GM12865 (cell line): Measurements from ENCODE around the gene PRDM15.
"Not testable (repeated sequence)": the region's sequence is repeated elsewhere in the genome, so short reads cannot be mapped to it uniquely, and the experiment has no call there.

Experiments
- DNase-seq: peaks from one replicate; pipeline ENCODE4 v3.0.0; 2010; ENCODE audit warnings: low read depth
- H3K4me3 ChIP-seq: 2 replicates; pipeline ENCODE4 v1.5.1; 2011; ENCODE audit warnings: mild to moderate bottlenecking, low read depth, low read length, control low read depth
- TF ChIP-seq, protein P1 (sequence below): IDR thresholded peaks from 2 replicates; pipeline ENCODE4 v1.5.1; 2011; ENCODE audit warnings: low read length, control low read depth, low read depth, inconsistent platforms; ENCODE audit not compliant: insufficient read depth; ENCODE audit errors: missing control alignments

PRDM15 gene

DNA sequence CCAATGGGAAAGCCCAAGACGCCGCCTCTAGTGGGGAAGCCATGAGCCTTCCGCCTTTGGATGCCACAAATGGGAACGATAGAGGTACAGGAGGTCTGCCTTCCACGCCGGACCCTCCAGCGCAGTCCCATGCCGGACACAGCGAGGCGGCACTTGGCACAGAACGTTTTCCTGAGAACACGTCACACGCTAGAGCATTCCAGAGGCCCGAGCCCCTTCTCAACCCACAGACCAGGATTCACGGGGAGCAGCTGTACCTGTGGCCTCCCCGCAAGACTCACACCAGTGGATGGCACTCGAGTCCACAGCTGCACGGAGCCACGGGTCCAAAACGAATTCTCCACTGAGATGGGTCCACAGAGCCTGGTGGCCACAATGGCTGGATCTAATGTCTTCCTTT lies 80.8 kb downstream of the PRDM15 start:
- TF ChIP-seq, protein P1, sequence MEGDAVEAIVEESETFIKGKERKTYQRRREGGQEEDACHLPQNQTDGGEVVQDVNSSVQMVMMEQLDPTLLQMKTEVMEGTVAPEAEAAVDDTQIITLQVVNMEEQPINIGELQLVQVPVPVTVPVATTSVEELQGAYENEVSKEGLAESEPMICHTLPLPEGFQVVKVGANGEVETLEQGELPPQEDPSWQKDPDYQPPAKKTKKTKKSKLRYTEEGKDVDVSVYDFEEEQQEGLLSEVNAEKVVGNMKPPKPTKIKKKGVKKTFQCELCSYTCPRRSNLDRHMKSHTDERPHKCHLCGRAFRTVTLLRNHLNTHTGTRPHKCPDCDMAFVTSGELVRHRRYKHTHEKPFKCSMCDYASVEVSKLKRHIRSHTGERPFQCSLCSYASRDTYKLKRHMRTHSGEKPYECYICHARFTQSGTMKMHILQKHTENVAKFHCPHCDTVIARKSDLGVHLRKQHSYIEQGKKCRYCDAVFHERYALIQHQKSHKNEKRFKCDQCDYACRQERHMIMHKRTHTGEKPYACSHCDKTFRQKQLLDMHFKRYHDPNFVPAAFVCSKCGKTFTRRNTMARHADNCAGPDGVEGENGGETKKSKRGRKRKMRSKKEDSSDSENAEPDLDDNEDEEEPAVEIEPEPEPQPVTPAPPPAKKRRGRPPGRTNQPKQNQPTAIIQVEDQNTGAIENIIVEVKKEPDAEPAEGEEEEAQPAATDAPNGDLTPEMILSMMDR = no peak

DNA sequence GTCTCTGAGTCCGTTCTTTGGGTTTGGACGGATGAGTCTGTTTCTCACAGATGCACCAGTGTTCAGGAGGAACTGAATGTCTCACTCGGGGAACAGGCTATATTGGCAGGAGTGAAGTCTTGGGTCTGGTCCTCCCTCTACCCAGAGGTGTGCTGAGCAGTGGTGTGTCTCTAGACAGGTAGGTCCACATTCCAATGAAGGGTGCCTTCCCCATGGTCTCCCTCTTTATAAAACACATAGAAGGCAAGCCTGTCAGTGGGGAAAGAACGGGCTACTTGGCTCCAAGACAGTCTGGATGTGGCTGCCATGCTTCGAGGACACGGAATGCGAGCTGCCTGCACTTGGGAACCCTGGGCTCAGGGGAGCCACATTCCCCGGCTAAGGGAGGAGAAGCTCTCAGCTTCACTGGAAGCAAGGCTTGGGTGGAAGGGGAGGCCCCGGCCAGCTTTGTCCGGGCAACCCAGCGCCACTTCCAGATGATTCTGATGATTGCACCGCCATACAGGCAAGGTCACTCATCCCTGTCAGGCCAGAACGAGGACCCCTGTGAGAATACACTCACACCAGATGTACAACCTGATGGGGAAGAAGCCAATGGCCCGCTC lies 82.6 kb downstream of the PRDM15 start:
- no peak overlapping the region for H3K4me3 ChIP-seq
- no peak for DNase-seq
- TF ChIP-seq, protein P1 = no peak

More for the DNA sequence above, 80.8 kb downstream of the PRDM15 start:
- no peak for DNase-seq
- H3K4me3 ChIP-seq = no peak overlapping the region

DNA sequence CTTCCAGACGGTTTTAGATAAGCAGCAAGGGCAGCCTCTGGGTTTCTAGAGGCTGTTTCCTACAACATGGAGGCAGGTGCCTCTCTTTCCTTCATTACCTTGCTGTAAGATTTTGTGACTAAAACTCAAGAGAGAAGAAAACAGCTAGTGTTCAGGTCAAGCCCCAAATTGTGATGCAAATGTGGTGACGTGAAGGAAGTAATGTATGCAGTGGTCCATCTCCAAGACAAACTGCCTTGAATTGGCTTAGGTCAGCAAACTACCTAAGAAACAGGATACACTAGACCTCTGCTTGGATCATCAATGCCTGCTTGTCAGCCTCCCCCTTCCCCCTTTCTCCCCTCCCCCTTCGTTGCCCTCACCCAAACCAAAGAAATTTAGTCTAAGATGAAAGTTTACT lies 83.4 kb downstream of the PRDM15 start:
- TF ChIP-seq, protein P1 = no peak
- H3K4me3 ChIP-seq = no peak overlapping the region
- no peak for DNase-seq

DNA sequence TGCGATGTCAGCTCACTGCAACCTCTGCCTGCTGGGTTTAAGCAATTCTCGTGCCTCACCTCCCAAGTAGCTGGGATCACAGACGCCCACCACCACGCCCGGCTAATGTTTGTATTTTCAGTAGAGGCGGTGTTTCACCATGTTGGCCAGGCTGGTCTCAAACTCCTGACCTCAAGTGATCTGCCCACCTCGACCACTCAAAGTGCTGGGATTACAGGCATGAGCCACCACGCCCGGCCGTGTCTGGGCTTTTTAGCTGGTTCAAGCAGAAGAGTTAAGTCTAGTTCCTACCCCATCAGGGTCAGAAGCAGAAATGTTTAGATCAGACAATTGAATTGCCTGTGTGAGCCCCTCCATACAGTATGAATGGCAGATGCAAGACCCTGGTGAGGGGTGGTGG lies 84.5 kb downstream of the PRDM15 start:
- TF ChIP-seq, protein P1 = no peak
- DNase-seq = no peak
- H3K4me3 ChIP-seq = no peak overlapping the region

DNA sequence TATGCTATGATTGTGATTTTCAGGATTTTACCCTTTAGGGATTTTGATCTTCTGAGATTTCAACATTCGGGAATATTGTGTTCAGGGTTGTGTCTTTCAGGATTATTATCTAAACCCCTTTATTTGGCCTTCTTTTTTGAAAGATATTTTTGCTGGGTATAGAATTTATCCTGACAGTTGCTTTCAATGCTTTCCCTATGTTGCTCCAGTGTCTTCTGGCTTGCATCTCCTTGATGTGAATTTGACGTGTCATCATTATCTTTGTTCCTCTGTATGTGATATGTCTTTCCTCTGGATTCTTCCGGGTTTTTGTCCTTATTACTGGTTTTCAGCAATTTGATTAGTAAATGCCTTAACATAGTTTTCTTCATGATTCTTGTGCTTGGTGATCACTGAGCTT lies 86.4 kb downstream of the PRDM15 start:
- TF ChIP-seq, protein P1 = no peak
- no peak overlapping the region for H3K4me3 ChIP-seq
- no peak for DNase-seq

DNA sequence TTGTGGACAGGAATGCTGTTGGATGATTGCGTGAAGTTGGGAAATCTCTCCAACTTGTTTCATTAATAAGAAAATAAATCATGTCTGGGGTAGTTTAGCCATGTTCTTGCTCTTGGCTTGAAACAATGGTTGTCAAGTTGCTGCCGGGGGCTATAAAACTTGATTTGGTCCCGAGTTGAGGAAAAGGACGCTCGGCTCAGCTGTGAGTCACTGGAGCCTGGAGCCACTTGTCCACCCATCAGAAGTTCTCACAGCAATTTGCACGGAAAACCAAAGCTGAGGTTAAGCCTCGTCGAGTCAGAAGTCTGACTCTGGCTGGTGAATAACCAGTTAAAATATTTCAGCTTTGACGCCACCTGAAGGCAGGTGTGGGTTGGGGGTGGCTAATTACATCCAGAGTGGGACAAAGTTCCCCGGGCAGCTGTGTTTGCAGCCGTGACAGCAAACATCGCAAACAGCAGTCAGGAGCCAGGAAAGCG lies 92.6 kb downstream of the PRDM15 start:
- TF ChIP-seq, protein P1 = no peak
- no peak overlapping the region for H3K4me3 ChIP-seq
- no peak for DNase-seq

DNA sequence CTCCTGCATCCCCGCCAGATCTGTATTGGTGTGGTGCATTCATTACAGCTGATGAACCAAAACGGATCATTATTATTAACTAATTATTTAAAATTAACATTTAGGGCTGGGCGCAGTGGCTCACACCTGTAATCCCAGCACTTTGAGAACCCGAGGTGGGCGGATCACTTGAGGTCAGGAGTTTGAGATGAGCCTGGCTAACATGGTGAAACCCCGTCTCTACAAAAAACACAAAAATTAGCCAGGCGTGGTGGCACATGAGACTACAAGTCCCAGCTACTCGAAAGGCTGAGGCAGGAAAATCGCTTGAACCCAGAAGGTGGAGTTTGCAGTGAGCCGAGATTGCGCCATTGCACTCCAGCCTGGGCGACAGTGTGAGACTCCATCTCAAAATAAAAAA lies 93.9 kb downstream of the PRDM15 start:
- DNase-seq, H3K4me3 ChIP-seq: not testable (repeated sequence)
